ENCODE measurements around the gene SETDB2.

GRCh38 chr13:49410477-49410876 lies 33.6 kb upstream of the SETDB2 start:
- no peak for TF ChIP-seq POLR2AphosphoS5 (IDR thresholded peaks at IDR 0.05; ENCODE audit: insufficient read depth, low read depth, low read length)
- no peak for TF ChIP-seq CTCF (IDR thresholded peaks at IDR 0.05; ENCODE audit: extremely low read depth in 1 of 2, insufficient read depth in 1 of 2, low read depth in 1 of 2, low read length in 2 of 2)
- TF ChIP-seq MYC (IDR thresholded peaks at IDR 0.05; ENCODE audit: low read depth, low read length), result no peak
- no peak for TF ChIP-seq POLR2A (IDR thresholded peaks at IDR 0.05; ENCODE audit: low read depth, low read length)
- no peak for TF ChIP-seq EZH2 (IDR thresholded peaks at IDR 0.05; ENCODE audit: borderline replicate concordance, low read depth, low read length, severe bottlenecking)
- no peak for TF ChIP-seq JUN (IDR thresholded peaks at IDR 0.05; ENCODE audit: borderline replicate concordance, insufficient read depth, insufficient read length, low read depth)
